Gastroesophageal sphincter (tissue), 3 donors: ENCODE results near the gene PTPRN2.

Experiments
- CTCF ChIP-seq, 4 experiments: fragments of 200-600 bp in 2 of 4; fragments of 450-650 bp in 2 of 4; sonication (generic) in 1 of 4; IDR thresholded peaks; one replicate each; pipeline ENCODE4 v1.5.1; 2017 to 2019; ENCODE audit warnings: antibody characterized with exemption in 4 of 4, mild to moderate bottlenecking in 2 of 4, moderate library complexity in 2 of 4
- POLR2A ChIP-seq, 2 donors: fragments of 450-650 bp; IDR thresholded peaks; one replicate each; pipeline ENCODE4 v1.6.1; 2017; ENCODE audit warnings: antibody characterized with exemption in 2 of 2, mild to moderate bottlenecking in 2 of 2, moderate library complexity in 1 of 2

DNA sequence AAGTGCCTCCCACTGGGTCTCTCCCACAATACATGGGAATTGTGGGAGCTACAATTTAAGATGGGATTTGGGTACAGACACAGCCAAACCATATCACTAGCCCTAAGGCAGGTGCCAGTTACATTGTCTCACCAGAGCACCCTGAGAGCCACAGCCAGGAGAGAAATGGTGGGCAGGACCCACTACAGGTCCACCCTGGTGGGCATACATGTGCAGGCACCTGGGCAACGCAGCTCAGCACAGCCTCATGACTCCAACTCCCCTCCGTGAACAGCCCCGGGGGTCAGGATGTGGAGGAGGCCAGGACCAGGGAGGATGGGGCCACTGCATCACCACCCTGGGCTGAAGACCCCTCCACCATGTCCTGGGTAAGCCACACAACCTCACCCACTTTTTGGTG, 205.7 kb downstream of the PTPRN2 start:
- TF ChIP-seq CTCF (IDR thresholded peaks at IDR 0.05) (no peak), POLR2A (IDR thresholded peaks at IDR 0.05) (no peak)
